Measurements from ENCODE around the gene NXN. TPM values are rescaled to one million over a fixed set of nuclear protein-coding genes. Genes with fewer than 3 reads are reported as not detected.

Gene NXN
- total and polyA plus RNA-seq, 2 donors (not counting 1 experiment from before 2014, with no cell fraction given) = 0.04 to 0.17 TPM

DNA sequence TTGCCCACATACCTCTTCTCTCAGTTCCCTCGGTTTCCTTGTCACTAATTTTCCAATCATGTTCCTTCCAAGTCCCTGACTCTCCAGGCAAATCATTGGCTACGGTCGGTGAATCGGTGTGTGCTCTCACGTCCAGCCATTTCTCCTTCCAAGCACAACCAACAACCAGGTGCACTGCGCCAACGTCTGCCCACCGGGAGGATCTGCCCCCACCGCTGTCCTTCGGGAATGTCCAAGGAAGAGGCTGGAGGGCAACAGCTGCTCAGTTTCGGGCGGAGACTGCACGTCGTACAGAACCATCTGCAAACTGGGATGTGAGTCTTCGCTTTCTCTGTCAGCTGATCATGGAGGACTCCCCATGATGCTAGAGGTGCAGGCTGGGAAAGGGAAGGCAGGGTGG is 8.4 kb upstream of the NXN start:
- WGBS (ENCODE audit: insufficient coverage) = 96% methylated on average over 15 of the region's 15 CpGs
- no peak overlapping the region for H3K27ac Mint-ChIP-seq

DNA sequence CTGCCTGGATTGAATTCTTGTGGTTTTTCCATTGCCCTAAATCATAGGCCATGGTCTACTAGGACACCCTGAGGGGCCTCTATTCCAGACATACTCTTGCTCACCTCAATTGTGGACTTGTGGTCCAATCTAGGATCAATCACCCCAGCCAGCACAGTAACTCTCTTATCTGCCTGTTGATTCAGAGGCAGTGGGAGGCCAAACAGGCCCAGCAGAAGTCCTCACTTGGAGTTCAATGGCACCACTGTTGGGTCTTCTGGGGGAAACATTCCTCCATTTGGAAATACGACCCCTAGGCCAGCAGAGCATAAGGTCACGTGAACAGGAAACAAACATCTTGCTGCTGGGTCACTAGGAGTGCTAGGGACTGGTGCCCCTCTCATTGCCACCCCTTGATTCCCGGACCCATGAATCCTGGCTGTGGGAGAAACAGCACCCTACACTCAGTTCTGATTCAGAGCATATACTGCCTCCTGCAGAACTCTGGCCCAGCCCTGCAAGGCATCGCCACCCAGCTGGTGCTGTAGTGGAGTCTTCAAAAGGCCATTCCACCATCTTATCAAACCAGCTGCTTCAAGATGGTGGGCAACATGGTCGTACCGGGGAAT is 6.8 kb upstream of the NXN start:
- peaks cover under 1% of the 10 kb centered on the region in 2 donors for H3K4me1 ChIP-seq (ENCODE audit: control insufficient read depth in 2 of 2, insufficient read depth in 2 of 2, low read length in 2 of 2)
- DNase-seq (no peak), ATAC-seq (ENCODE audit: low read depth) (no peak)
- H3K36me3 ChIP-seq (replicated peaks in 1 of 2; ENCODE audit: control extremely low read depth in 1 of 2, control insufficient read depth in 1 of 2, extremely low read depth in 1 of 2, insufficient read depth in 2 of 2, low read length in 1 of 2) = no peaks in the 10 kb centered on the region
- no peak overlapping the region for H2AFZ ChIP-seq (ENCODE audit: insufficient read depth, low read depth, low read length, poor library complexity, severe bottlenecking)
- no peaks in the 10 kb centered on the region for H3K79me2 ChIP-seq (ENCODE audit: control insufficient read depth, insufficient read depth, low read length)
- TF ChIP-seq, protein P1, sequence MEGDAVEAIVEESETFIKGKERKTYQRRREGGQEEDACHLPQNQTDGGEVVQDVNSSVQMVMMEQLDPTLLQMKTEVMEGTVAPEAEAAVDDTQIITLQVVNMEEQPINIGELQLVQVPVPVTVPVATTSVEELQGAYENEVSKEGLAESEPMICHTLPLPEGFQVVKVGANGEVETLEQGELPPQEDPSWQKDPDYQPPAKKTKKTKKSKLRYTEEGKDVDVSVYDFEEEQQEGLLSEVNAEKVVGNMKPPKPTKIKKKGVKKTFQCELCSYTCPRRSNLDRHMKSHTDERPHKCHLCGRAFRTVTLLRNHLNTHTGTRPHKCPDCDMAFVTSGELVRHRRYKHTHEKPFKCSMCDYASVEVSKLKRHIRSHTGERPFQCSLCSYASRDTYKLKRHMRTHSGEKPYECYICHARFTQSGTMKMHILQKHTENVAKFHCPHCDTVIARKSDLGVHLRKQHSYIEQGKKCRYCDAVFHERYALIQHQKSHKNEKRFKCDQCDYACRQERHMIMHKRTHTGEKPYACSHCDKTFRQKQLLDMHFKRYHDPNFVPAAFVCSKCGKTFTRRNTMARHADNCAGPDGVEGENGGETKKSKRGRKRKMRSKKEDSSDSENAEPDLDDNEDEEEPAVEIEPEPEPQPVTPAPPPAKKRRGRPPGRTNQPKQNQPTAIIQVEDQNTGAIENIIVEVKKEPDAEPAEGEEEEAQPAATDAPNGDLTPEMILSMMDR (IDR thresholded peaks at IDR 0.05) = no peak
- TF ChIP-seq EZH2 (IDR thresholded peaks at IDR 0.05; ENCODE audit: borderline replicate concordance, insufficient read depth, low read depth, low read length, poor library complexity, severe bottlenecking) = no peak
- no peak overlapping the region for H3K9ac ChIP-seq (ENCODE audit: low read length)
- no peak overlapping the region for H3K4me2 ChIP-seq (replicated peaks; ENCODE audit: low read depth, low read length, poor library complexity, severe bottlenecking)
- no peaks in the 10 kb centered on the region for H3K9me3 ChIP-seq (ENCODE audit: control extremely low read depth in 1 of 3, control insufficient read depth in 2 of 3, insufficient read depth in 1 of 3, low read length in 2 of 3)
- intact Hi-C loops (cut with micrococcal nuclease) = no loop called here
- Mint-ChIP-seq H3K4me1 (no peaks in the 10 kb centered on the region), H3K4me3 (no peak overlapping the region), H3K27ac (no peak overlapping the region), H3K9me3 (ENCODE audit: insufficient read depth) (no peaks in the 10 kb centered on the region), H3K27me3 (no peaks in the 10 kb centered on the region)
- no peaks in the 10 kb centered on the region for H4K20me1 ChIP-seq (ENCODE audit: control insufficient read depth, insufficient read depth, low read length, poor library complexity, severe bottlenecking)
- no peak overlapping the region for H3K4me3 ChIP-seq (ENCODE audit: control extremely low read depth in 1 of 5, extremely low read depth in 1 of 5, insufficient read depth in 1 of 5, low read depth in 2 of 5, low read length in 4 of 5)
- 91% methylated on average over 5 of the region's 6 CpGs for WGBS (ENCODE audit: insufficient coverage)
- CTCF ChIA-PET = interaction anchor here (1.9 kb wide), 1 partner anchor 10 kb away, joined by 7 read pairs; the partner anchor contains the start of gene TIMM22
- H3K27ac ChIP-seq (ENCODE audit: low read length in 2 of 2) = no peak overlapping the region
- no peaks in the 10 kb centered on the region for H3K27me3 ChIP-seq (replicated peaks in 1 of 4; ENCODE audit: control extremely low read depth in 1 of 4, control insufficient read depth in 3 of 4, insufficient read depth in 4 of 4, low read length in 3 of 4)
- POLR2A ChIA-PET = no interaction called here

More for the DNA sequence above, 8.4 kb upstream of the NXN start:
- no peak overlapping the region for H3K4me3 Mint-ChIP-seq
- H3K27ac ChIP-seq (ENCODE audit: low read length in 2 of 2) = no peak overlapping the region
- peaks cover 0 to 11% (median 3%) of the 10 kb centered on the region in 3 donors for H3K9me3 ChIP-seq (ENCODE audit: control extremely low read depth in 1 of 3, control insufficient read depth in 2 of 3, insufficient read depth in 1 of 3, low read length in 2 of 3)
- H3K4me3 ChIP-seq (ENCODE audit: control extremely low read depth in 1 of 5, extremely low read depth in 1 of 5, insufficient read depth in 1 of 5, low read depth in 2 of 5, low read length in 4 of 5) = no peak overlapping the region
- H3K4me1 Mint-ChIP-seq = no peaks in the 10 kb centered on the region
- no peak overlapping the region for H3K4me2 ChIP-seq (replicated peaks; ENCODE audit: low read depth, low read length, poor library complexity, severe bottlenecking)
- no peak for DNase-seq
- no peaks in the 10 kb centered on the region for H4K20me1 ChIP-seq (ENCODE audit: control insufficient read depth, insufficient read depth, low read length, poor library complexity, severe bottlenecking)
- ChIA-PET CTCF (no interaction called here), POLR2A (no interaction called here)
- no peak for ATAC-seq (ENCODE audit: low read depth)
- H3K27me3 ChIP-seq (replicated peaks in 1 of 4; ENCODE audit: control extremely low read depth in 1 of 4, control insufficient read depth in 3 of 4, insufficient read depth in 4 of 4, low read length in 3 of 4) = no peaks in the 10 kb centered on the region
- H3K79me2 ChIP-seq (ENCODE audit: control insufficient read depth, insufficient read depth, low read length) = no peaks in the 10 kb centered on the region
- no peaks in the 10 kb centered on the region for H3K9me3 Mint-ChIP-seq (ENCODE audit: insufficient read depth)
- no peak overlapping the region for H3K9ac ChIP-seq (ENCODE audit: low read length)
- no peaks in the 10 kb centered on the region for H3K4me1 ChIP-seq (ENCODE audit: control insufficient read depth in 2 of 2, insufficient read depth in 2 of 2, low read length in 2 of 2)
- no peaks in the 10 kb centered on the region for H3K36me3 ChIP-seq (replicated peaks in 1 of 2; ENCODE audit: control extremely low read depth in 1 of 2, control insufficient read depth in 1 of 2, extremely low read depth in 1 of 2, insufficient read depth in 2 of 2, low read length in 1 of 2)
- H2AFZ ChIP-seq (ENCODE audit: insufficient read depth, low read depth, low read length, poor library complexity, severe bottlenecking) = no peak overlapping the region
- intact Hi-C loops (cut with micrococcal nuclease) = no loop called here
- TF ChIP-seq, protein P1 (IDR thresholded peaks at IDR 0.05) = no peak
- TF ChIP-seq EZH2 (IDR thresholded peaks at IDR 0.05; ENCODE audit: borderline replicate concordance, insufficient read depth, low read depth, low read length, poor library complexity, severe bottlenecking) = no peak
- no peaks in the 10 kb centered on the region for H3K27me3 Mint-ChIP-seq

Measured in B cell (primary cell).